SHP77 (cell line): ENCODE results near the gene PDLIM7.

Source experiments
- DNase-seq, 2 experiments: peaks; one replicate each; lab custom pipeline; 2025; lab: John Stamatoyannopoulos, UW

PDLIM7 gene

GRCh38 chr5:177455661-177456590, 41.5 kb downstream of the PDLIM7 start:
- peak; percentile 79 to 90 for DNase-seq

- DNase-seq = peak; percentile 75 to 90
These were observed 42.3 kb downstream of the PDLIM7 start for GRCh38 chr5:177455036-177455660.

GRCh38 chr5:177454397-177455035, 42.9 kb downstream of the PDLIM7 start:
- peak; percentile 77 to 82 for DNase-seq

GRCh38 chr5:177453852-177454396, 43.5 kb downstream of the PDLIM7 start:
- DNase-seq = peak in 1 of 2 experiments; percentile 32

- DNase-seq = no peak
These were observed 44.4 kb downstream of the PDLIM7 start for GRCh38 chr5:177452688-177453638.

- DNase-seq = no peak
These were observed 46.6 kb downstream of the PDLIM7 start for GRCh38 chr5:177450667-177451424.

GRCh38 chr5:177449140-177450061, 48.0 kb downstream of the PDLIM7 start:
- DNase-seq = no peak

- no peak for DNase-seq
These were observed 49.0 kb downstream of the PDLIM7 start for GRCh38 chr5:177448244-177448950.

- DNase-seq = no peak
These were observed 49.7 kb downstream of the PDLIM7 start for GRCh38 chr5:177447611-177448243.

- peak in 1 of 2 experiments; percentile 60 for DNase-seq
These were observed 50.3 kb downstream of the PDLIM7 start for GRCh38 chr5:177447066-177447610.

GRCh38 chr5:177446200-177447065, 51.0 kb downstream of the PDLIM7 start, which contains the start of gene PRR7:
TSS of gene PRR7 (plus strand) at chr5:177446814. CDS start at chr5:177455068, 8,254 bp downstream.
- DNase-seq = peak; percentile 55 to 66

- DNase-seq = no peak
These were observed 51.5 kb downstream of the PDLIM7 start for GRCh38 chr5:177445917-177446199.

- DNase-seq = no peak
These were observed 52.1 kb downstream of the PDLIM7 start for GRCh38 chr5:177445052-177445916.

GRCh38 chr5:177444106-177445051, 53.0 kb downstream of the PDLIM7 start:
- no peak for DNase-seq
